ENCODE data around the gene MICAL3. TPM values are rescaled to one million over a fixed set of nuclear protein-coding genes. Genes with fewer than 3 reads are reported as not detected.

The MICAL3 gene
- total RNA-seq, 1 donor from 2014 or later = 36.9 TPM

GRCh38 chr22:17890245-17890671 is 134.1 kb downstream of the MICAL3 start:
- Histone ChIP-seq H3K27me3 (no peaks in the 10 kb centered on the region), H3K9me3 (no peaks in the 10 kb centered on the region), H3K36me3 (peaks cover 49 to 61% of the 10 kb centered on the region in 2 donors), H3K27ac (peak overlapping the region; percentile 22 to 52), H3K4me3 (no peak overlapping the region), H3K4me1 (peaks cover 4 to 11% of the 10 kb centered on the region in 2 donors)
- DNase-seq (ENCODE audit: low spot score in 2 of 2) = no peak
- no peak for TF ChIP-seq CTCF (IDR thresholded peaks at IDR 0.05)
- intact Hi-C loops (cut with DNase I) = loop anchor here (5.0 kb wide), 1 partner anchor 58 kb away; no protein-coding TSS in a partner anchor

- Histone ChIP-seq H3K27ac (no peak overlapping the region), H3K9me3 (no peaks in the 10 kb centered on the region), H3K27me3 (no peaks in the 10 kb centered on the region), H3K4me1 (peaks cover 4 to 11% of the 10 kb centered on the region in 2 donors), H3K36me3 (peaks cover 53 to 58% of the 10 kb centered on the region in 2 donors), H3K4me3 (no peak overlapping the region)
- DNase-seq (ENCODE audit: low spot score in 2 of 2) = no peak
- intact Hi-C loops (cut with DNase I) = no loop called here
- no peak for TF ChIP-seq CTCF (IDR thresholded peaks at IDR 0.05)
These were observed 135.5 kb downstream of the MICAL3 start for GRCh38 chr22:17888855-17889254.

GRCh38 chr22:17888439-17888838 is 135.9 kb downstream of the MICAL3 start:
- no peak for TF ChIP-seq CTCF (IDR thresholded peaks at IDR 0.05)
- Histone ChIP-seq H3K27me3 (no peaks in the 10 kb centered on the region), H3K4me1 (peaks cover 4 to 11% of the 10 kb centered on the region in 2 donors), H3K27ac (no peak overlapping the region), H3K4me3 (no peak overlapping the region), H3K36me3 (peaks cover 49 to 58% of the 10 kb centered on the region in 2 donors), H3K9me3 (no peaks in the 10 kb centered on the region)
- intact Hi-C loops (cut with DNase I) = no loop called here
- DNase-seq (ENCODE audit: low spot score in 2 of 2) = no peak

DNA sequence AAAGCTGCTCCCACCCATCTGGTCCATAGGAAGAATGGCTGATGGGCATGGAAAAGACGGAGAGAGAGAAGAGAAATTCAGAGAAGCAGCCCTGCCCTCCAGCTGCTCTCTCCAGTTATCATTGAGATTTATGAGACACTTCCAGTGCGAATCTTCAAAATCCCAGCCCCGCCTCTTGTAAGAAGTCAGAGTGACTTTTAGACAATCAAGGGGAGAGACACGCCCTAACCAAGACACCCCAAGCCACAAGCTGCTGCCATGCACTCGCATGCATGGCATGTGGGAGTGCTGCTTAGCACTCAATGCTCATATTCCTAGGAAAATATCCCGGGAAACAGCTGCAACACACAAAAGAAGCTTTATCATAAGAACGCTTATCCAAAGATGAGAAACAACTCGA is 139.5 kb downstream of the MICAL3 start:
- H3K36me3 ChIP-seq = peaks cover 38 to 73% of the 10 kb centered on the region in 2 donors

GRCh38 chr22:17884084-17884483 is 140.3 kb downstream of the MICAL3 start:
- intact Hi-C loops (cut with DNase I) = no loop called here
- no peak for TF ChIP-seq CTCF (IDR thresholded peaks at IDR 0.05)
- no peak overlapping the region for H3K4me3 ChIP-seq
- H3K4me1 ChIP-seq = no peaks in the 10 kb centered on the region
- no peaks in the 10 kb centered on the region for H3K27me3 ChIP-seq
- H3K9me3 ChIP-seq = no peaks in the 10 kb centered on the region
- peaks cover 38 to 81% of the 10 kb centered on the region in 2 donors for H3K36me3 ChIP-seq
- no peak for DNase-seq (ENCODE audit: low spot score in 2 of 2)
- H3K27ac ChIP-seq = no peak overlapping the region

More for the DNA sequence above, 139.5 kb downstream of the MICAL3 start:
- DNase-seq (ENCODE audit: low spot score in 2 of 2) = no peak
- intact Hi-C loops (cut with DNase I) = no loop called here
- no peaks in the 10 kb centered on the region for H3K9me3 ChIP-seq
- TF ChIP-seq CTCF (IDR thresholded peaks at IDR 0.05) = no peak
- no peak overlapping the region for H3K27ac ChIP-seq
- H3K4me3 ChIP-seq = no peak overlapping the region
- H3K27me3 ChIP-seq = no peaks in the 10 kb centered on the region
- H3K4me1 ChIP-seq = no peaks in the 10 kb centered on the region

DNA sequence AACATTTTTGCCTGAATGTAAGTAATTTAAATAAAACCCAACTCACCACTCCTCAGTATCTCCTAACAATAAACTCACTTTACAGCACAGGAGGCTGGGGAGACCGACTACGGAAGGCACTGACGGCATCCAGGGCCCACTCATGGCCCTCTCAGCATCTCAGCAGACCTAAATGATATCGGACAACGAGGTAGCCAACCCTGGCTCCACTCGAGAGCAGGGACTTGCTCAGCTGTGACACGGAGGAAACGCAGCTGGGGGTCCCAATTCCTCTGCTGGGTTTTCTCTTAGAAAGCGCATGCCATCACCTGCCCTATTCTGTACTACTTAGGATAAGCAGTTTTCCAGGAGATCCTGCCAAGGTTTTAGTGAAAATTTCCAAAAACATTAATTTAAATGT is 141.0 kb downstream of the MICAL3 start:
- no peak overlapping the region for H3K27ac ChIP-seq
- H3K36me3 ChIP-seq = peaks cover 33 to 81% of the 10 kb centered on the region in 2 donors
- TF ChIP-seq CTCF (IDR thresholded peaks at IDR 0.05) = no peak

More for the DNA sequence above, 141.0 kb downstream of the MICAL3 start:
- Histone ChIP-seq H3K9me3 (no peaks in the 10 kb centered on the region), H3K27me3 (no peaks in the 10 kb centered on the region), H3K4me1 (no peaks in the 10 kb centered on the region), H3K4me3 (no peak overlapping the region)
- intact Hi-C loops (cut with DNase I) = no loop called here
- no peak for DNase-seq (ENCODE audit: low spot score in 2 of 2)

Measured in ascending aorta (tissue), 2 donors.